HAP-1 (cell line): ENCODE measurements around the gene UBE2J2.

Experiments
- DNase-seq, 2 experiments: peaks; one replicate each; pipeline ENCODE4 v3.0.0-alpha.2; 2016 to 2020; ENCODE audit warnings: low spot score in 2 of 2
- H3K27me3 ChIP-seq: fragments of 250-450 bp; sonication (Bioruptor Pico); 2 replicates; pipeline ENCODE4 v1.5.1; 2020; ENCODE audit warnings: low read depth, mild to moderate bottlenecking, moderate library complexity
- H3K36me3 ChIP-seq: fragments of 250-450 bp; sonication (Bioruptor Pico); replicated peaks from 2 replicates; pipeline ENCODE4 v1.5.1; 2020; ENCODE audit warnings: mild to moderate bottlenecking
- H3K4me1 ChIP-seq: fragments of 250-450 bp; sonication (Bioruptor Pico); 2 replicates; pipeline ENCODE4 v1.5.1; 2020; ENCODE audit warnings: mild to moderate bottlenecking
- H3K4me3 ChIP-seq: fragments of 250-450 bp; sonication (Bioruptor Pico); 2 replicates; pipeline ENCODE4 v1.5.1; 2020; ENCODE audit warnings: mild to moderate bottlenecking, moderate library complexity
- H3K9me3 ChIP-seq: fragments of 250-450 bp; sonication (Bioruptor Pico); 2 replicates; pipeline ENCODE4 v1.5.1; 2020; ENCODE audit warnings: mild to moderate bottlenecking, moderate library complexity
- in situ Hi-C: fragments of 300-500 bp; cut with MboI; formaldehyde crosslinking; loops from 3 replicates; pipeline ENCODE4 v1.14.3; 2020; ENCODE audit warnings: low sequenced_read_pairs, inconsistent platforms, mixed read lengths

UBE2J2 gene

DNA sequence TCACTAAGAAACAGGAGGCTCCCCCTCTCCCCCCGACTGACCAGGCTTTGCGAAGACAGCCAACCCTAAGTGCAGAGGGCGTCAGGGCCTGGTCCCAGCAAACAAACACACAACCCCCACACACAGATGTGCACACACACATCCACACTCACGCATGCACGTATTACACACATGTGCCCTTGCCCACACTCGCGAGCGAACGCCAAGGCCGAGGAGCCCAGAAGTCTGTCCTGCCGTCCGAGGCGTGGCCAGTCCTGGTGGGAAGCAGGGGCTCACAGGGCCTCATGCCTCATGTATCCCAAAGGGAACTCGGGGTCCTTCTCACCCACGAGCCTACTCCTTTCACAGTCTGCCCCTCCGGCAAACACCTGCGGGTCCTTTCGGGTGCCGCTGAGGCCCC lies 43.9 kb downstream of the UBE2J2 start:
- DNase-seq, result no peak
- Histone ChIP-seq H3K4me3 (0 out of 2 replicates have a peak overlapping the region, but pooled peaks have one; percentile 3), H3K9me3 (no peaks in the 10 kb centered on the region), H3K4me1 (peaks cover 3% of the 10 kb centered on the region; the same call in 1 of the 2 replicates), H3K36me3 (peaks cover 34% of the 10 kb centered on the region), H3K27me3 (no peaks in the 10 kb centered on the region)
- in situ Hi-C loops, result no loop called here

DNA sequence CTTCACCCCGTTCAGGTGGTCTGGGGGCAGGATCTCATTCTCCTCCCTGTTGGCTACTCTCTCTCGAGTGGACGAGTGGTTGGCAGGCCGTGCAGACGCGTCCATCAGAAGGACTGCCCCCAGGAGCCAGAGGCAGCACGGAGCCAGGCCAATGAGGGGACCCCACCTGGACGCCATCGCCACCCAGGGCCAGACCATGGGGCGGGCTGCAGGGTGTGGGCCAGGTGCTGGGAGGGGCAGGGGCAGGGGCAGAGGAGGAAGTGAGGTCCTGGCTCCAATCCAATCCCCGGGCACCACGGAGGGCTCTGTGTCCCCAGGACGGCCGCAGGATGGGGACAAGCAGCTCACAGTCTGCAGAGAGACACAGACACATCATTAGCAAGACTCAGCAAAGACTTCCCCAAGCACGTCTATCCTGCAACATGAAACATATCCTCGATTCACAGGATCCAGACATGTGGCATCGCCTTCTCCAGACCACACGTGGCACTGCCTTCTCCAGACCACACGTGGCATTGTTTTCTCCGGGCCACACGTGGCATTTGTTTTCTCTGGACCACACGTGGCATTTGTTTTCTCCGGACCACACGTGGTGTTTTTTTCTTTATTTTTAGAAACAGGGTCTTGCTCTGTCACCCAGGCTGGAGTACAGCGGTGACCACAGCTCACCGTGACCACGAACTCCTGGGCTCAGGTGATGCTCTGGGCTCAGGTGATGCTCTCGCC lies 44.9 kb downstream of the UBE2J2 start:
- no peak for DNase-seq
- Histone ChIP-seq H3K27me3 (no peaks in the 10 kb centered on the region), H3K9me3 (no peaks in the 10 kb centered on the region), H3K4me1 (peaks cover 3% of the 10 kb centered on the region; the same call in 1 of the 2 replicates), H3K4me3 (no peak overlapping the region), H3K36me3 (peaks cover 34% of the 10 kb centered on the region)
- in situ Hi-C loops, result no loop called here

DNA sequence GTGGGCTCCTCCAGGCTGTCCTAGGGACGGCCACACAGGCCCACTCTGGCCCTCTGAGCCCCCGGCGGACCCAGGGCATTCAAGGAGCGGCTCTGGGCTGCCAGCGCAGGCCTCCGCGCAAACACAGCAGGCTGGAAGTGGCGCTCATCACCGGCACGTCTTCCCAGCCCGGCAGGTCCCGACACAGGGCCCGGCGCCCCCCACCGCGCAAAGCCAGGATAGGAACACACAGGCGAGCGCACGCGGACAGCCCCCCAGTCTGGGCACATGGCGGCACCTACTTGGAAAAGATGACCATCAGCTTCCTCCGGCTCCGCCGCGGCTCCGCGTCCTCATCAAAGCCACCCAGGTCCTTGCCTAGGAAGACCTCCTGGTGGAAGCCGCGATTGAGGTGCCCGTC lies 45.5 kb downstream of the UBE2J2 start:
- no peaks in the 10 kb centered on the region for H3K9me3 ChIP-seq
- in situ Hi-C loops, result no loop called here
- H3K4me1 ChIP-seq, result peaks cover 3% of the 10 kb centered on the region; the same call in 1 of the 2 replicates
- no peaks in the 10 kb centered on the region for H3K27me3 ChIP-seq
- H3K36me3 ChIP-seq, result peaks cover 36% of the 10 kb centered on the region
- H3K4me3 ChIP-seq, result no peak overlapping the region
- DNase-seq, result no peak

DNA sequence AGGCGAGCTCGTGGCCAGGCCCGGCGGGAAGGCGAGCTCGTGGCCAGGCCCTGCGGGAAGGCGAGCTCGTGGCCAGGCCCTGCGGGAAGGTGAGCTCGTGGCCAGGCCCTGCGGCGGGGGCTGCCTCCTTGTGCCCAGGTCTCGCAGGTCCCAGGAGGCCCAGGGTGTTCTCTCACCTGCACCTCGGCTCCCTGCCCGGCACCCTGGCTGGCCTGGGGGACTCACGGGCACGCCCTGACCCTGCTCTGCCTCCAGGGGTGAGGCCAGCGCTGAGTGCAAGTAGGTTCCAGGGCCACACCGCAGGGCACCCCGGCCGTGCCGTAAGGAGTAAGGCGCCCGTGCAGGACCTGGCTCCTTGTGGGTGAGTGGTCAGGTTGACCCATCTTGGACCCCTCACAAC lies 46.3 kb downstream of the UBE2J2 start:
- Histone ChIP-seq H3K36me3 (peaks cover 44% of the 10 kb centered on the region), H3K27me3 (no peaks in the 10 kb centered on the region), H3K9me3 (no peaks in the 10 kb centered on the region), H3K4me3 (no peak overlapping the region), H3K4me1 (no peaks in the 10 kb centered on the region)
- no peak for DNase-seq
- in situ Hi-C loops, result no loop called here

DNA sequence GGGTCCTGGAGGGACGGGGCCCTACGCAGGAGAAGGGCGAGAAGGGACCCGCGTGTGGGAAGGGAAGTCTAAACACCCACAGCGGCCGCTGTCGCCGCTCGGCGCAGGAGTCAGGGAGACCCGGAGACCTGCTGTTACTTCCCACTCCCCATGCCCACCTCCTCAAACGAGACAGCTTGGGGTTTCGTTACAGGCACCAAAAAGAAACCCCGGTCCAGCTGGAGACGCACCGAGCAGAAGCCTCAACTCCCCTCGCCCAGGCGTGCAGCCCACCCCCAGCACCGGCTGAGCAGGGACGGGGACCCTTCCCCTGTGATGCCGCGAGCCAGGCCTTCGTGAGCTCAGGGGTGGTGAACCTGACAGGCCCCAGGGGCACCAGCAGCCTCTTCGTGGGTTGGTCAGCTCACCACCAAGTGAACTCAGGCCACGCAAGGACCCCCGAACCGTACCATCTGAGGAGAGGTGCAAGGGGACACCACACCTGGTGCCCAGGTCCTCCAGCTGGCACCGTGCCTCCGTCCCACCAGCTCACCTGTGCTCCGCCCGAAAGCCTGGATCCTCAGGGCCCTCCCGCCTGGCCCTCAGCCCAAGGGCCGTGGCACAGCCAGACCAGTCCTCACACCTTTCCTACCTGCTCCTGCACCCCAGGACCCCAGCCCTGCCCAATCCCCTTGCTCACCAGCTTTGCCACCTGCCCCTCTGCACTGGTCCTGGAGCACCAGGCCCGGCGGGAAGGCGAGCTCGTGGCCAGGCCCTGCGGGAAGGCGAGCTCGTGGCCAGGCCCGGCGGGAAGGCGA lies 46.9 kb downstream of the UBE2J2 start:
- no peaks in the 10 kb centered on the region for H3K27me3 ChIP-seq
- no peak overlapping the region for H3K4me3 ChIP-seq
- no peaks in the 10 kb centered on the region for H3K9me3 ChIP-seq
- no peaks in the 10 kb centered on the region for H3K4me1 ChIP-seq
- in situ Hi-C loops, result no loop called here
- peaks cover 48% of the 10 kb centered on the region for H3K36me3 ChIP-seq
- no peak for DNase-seq

DNA sequence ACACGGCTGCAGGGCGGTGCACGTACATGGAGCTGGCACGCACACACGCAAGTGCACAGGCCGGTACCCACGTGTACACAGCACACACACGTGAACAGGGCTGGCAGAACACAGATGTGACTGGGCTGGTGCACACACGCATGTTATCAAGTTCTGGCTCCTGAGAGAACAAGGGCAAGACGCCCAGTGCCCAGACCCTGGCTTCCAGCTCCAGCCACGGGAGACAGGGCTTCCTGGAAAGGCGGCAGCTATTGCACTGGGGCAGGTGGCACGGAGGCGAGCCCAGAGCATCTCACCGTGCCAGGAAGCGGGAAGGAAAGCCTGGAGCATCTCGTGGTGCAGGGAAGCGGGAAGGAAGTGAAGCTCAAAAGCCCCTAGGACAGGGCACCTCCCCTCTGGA lies 47.7 kb downstream of the UBE2J2 start:
- Histone ChIP-seq H3K36me3 (peaks cover 48% of the 10 kb centered on the region), H3K4me1 (no peaks in the 10 kb centered on the region), H3K27me3 (no peaks in the 10 kb centered on the region), H3K9me3 (no peaks in the 10 kb centered on the region), H3K4me3 (no peak overlapping the region)
- in situ Hi-C loops, result no loop called here
- no peak for DNase-seq

DNA sequence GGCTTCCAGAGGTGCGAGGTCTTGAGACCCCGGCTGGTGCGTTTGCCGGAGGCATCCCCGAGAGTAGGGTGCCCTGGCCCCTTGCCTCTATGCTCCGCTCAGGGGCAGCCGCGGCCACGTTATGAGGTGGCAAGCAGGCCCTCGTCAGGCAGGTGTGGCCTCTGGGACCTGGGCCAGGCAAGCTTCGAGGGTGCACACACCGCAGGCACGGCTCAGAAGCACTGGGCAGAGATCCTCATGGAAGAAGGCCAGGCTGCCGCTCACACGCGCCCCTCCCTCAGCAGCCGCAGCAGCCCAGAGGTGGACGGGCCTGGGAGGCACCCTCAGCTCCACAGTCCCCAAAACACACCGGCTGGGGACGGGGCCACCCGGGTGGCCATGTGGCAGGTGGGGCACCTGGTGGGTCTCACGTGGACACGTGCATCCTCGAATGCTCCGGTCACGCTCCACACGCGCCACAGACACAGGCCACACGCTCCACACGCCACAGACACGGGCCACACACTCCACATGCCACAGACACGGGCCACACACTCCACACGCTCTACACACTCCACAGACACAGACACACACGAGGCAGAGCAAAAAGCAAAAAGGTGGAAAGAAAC lies 48.3 kb downstream of the UBE2J2 start:
- in situ Hi-C loops, result no loop called here
- H3K4me3 ChIP-seq, result no peak overlapping the region
- H3K4me1 ChIP-seq, result no peaks in the 10 kb centered on the region
- no peak for DNase-seq
- peaks cover 49% of the 10 kb centered on the region for H3K36me3 ChIP-seq
- H3K9me3 ChIP-seq, result no peaks in the 10 kb centered on the region
- no peaks in the 10 kb centered on the region for H3K27me3 ChIP-seq

DNA sequence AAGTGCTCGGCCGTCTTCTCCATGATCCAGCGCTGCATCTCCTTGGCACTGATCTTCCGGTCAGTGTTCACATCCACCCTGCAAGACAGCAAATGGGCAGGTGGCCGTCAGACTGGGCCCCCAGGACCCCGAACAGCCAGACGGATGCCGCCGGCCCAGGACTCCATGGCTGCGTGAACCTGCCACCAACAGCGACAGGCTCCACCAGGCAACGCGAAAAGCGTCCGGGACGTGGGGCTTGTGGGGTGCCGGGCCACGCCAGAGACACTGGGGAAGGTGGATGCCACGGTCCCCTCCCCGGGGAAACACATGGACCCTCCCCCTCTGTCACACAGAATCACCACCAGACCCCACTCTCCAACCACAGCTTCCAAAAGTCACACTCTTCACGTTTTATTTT lies 49.8 kb downstream of the UBE2J2 start:
- DNase-seq, result no peak

DNA sequence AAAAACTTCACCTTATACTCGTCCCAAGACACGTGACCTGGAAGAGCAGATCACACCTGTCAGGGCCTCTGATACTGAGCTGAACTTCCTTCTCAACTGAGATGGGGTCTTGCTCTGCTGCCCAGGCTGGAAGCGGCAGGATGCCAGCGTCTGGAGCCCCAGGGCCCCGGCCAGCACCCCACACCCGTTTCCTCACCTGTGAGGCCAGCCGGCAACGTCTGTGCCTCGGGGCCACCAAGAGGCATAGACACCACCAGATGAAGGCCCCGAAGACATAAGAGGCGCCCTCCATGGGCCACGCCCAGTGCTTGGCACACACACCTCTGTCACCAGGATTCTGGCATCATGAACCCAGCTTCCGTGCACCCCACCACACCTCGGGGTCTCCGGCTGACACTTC lies 50.3 kb downstream of the UBE2J2 start:
- no peak for DNase-seq
- Histone ChIP-seq H3K4me1 (no peaks in the 10 kb centered on the region), H3K4me3 (no peak overlapping the region), H3K27me3 (no peaks in the 10 kb centered on the region), H3K36me3 (peaks cover 44% of the 10 kb centered on the region), H3K9me3 (no peaks in the 10 kb centered on the region)
- in situ Hi-C loops, result no loop called here

More for the DNA sequence above, 49.8 kb downstream of the UBE2J2 start:
- Histone ChIP-seq H3K36me3 (peaks cover 46% of the 10 kb centered on the region), H3K27me3 (no peaks in the 10 kb centered on the region), H3K4me3 (no peak overlapping the region), H3K9me3 (no peaks in the 10 kb centered on the region), H3K4me1 (no peaks in the 10 kb centered on the region)
- in situ Hi-C loops, result no loop called here

DNA sequence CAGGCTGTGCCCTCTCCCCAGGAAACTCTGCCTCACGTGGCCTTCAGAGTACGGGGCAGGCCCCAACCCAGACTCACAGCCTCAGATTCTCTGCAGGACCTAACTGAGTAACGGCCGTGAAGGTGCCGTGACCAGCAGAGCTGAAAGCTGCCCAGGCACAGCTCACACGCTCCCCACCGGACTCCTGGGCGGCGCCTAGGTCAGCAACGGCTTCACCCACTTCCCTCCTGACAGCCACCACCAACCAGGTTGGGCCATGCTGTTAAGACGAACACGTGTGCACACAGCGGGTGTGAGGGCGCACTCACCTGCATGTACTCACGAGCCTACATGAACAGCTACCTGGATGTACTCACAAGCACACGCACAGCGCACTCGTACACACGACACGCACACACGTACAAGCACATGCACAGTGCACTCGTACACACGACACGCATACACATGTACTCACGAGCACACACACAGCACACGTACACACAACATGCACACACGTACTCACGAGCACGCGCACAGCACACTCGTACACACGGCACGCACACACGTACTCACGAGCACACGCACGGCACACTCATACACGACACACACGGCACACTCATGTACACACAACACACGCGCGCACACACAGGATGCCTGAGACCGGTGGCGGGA lies 51.0 kb downstream of the UBE2J2 start:
- in situ Hi-C loops, result no loop called here
- Histone ChIP-seq H3K4me3 (no peak overlapping the region), H3K36me3 (peaks cover 43% of the 10 kb centered on the region), H3K9me3 (no peaks in the 10 kb centered on the region), H3K27me3 (no peaks in the 10 kb centered on the region), H3K4me1 (no peaks in the 10 kb centered on the region)
- DNase-seq, result no peak

DNA sequence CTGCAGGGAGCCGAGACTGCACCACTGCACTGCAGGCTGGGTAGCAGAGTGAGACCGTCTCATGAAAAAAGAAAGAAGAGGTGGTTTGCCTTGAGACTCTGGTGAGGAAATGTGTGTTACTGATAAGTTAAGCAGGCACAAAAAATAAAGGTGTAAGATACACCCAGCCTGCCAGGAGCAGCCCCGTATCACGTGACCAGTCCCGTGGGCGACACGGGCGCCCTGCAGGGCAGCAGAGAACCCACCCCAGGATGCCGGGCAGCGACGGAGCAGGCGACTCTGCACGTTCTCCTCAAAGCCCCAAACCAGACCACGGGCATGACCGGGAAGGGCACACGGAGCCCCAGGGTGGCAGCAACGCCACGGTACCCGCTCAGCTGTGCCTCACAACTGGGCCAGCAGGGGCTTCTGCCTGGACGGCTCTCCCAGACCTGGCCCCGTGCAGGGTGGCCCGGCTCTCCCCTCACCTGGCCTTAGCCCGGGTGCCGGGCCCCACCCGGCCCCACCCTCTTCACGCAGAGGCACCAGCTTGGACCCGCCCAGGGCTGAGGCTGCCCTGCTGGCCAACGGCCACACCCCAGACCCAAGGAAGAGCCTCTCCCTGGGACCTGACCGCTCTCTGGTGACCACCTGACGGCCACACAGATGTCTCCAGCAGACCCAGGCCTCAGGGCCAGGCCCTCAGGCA lies 51.6 kb downstream of the UBE2J2 start:
- Histone ChIP-seq H3K4me1 (no peaks in the 10 kb centered on the region), H3K4me3 (no peak overlapping the region), H3K9me3 (no peaks in the 10 kb centered on the region), H3K36me3 (peaks cover 40% of the 10 kb centered on the region), H3K27me3 (no peaks in the 10 kb centered on the region)
- DNase-seq, result no peak
- in situ Hi-C loops, result no loop called here

DNA sequence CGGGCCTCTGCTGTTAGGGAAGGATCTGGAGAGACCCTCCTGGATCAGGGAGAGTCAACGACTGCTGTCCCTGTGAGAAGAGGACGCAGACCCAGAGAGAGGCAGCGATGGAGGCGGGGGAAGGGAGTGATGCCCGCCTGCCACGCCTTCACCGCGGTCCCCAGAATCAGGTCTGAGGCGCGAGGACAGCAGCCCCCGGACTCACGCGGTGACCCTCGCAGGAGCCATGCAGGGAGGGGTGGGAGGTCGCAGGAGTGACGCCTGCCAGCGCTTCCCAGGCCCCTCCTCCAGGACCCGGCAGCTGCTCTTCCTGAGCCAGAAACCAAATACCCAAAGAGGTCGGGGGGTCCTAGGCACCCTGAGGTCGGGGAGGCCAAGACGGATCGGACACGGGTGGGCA lies 53.5 kb downstream of the UBE2J2 start:
- no peaks in the 10 kb centered on the region for H3K4me1 ChIP-seq
- H3K4me3 ChIP-seq, result no peak overlapping the region
- DNase-seq, result no peak
- peaks cover 31% of the 10 kb centered on the region for H3K36me3 ChIP-seq
- in situ Hi-C loops, result no loop called here
- H3K27me3 ChIP-seq, result no peaks in the 10 kb centered on the region
- H3K9me3 ChIP-seq, result no peaks in the 10 kb centered on the region

DNA sequence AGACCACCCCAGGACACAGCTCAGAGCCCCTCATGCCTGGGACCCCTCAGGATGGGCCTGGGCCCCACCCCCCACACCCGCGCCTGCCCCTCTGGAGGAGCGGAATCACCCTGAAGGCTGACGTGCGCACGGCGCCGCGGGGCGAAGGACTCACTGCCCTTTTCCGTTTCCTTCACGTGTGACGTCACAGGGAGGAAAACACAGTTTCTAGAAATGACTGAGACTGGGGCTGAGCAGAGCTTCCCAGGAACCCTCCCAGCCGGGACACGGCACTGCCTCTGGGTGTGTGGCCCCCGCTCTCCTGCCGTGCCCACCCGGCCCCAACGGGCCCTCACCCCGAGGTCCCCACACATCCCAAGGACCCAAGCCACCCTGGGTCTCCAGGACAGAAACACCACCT lies 54.3 kb downstream of the UBE2J2 start:
- no peaks in the 10 kb centered on the region for H3K27me3 ChIP-seq
- DNase-seq, result no peak
- no peaks in the 10 kb centered on the region for H3K4me1 ChIP-seq
- H3K36me3 ChIP-seq, result peaks cover 28% of the 10 kb centered on the region
- no peaks in the 10 kb centered on the region for H3K9me3 ChIP-seq
- no peak overlapping the region for H3K4me3 ChIP-seq
- in situ Hi-C loops, result no loop called here
